ENCODE results near the gene CFAP91.

The CFAP91 gene

GRCh38 chr3:119746423-119746822, 43.6 kb downstream of the CFAP91 start:
- DNase-seq (ENCODE audit: low read depth in 1 of 2, low spot score in 1 of 2) = no peak
- H3K27me3 ChIP-seq (ENCODE audit: insufficient read depth, poor library complexity, severe bottlenecking) = no peaks in the 10 kb centered on the region
- no peak overlapping the region for H3K4me3 ChIP-seq (replicated peaks; ENCODE audit: insufficient read depth, low read length)
- no peak for TF ChIP-seq REST (IDR thresholded peaks at IDR 0.05; ENCODE audit: insufficient replicate concordance, low read depth)
- H3K27ac ChIP-seq (replicated peaks) = no peak overlapping the region

- H3K4me3 ChIP-seq (replicated peaks; ENCODE audit: insufficient read depth, low read length) = no peak overlapping the region
- TF ChIP-seq CTCF (IDR thresholded peaks at IDR 0.05; ENCODE audit: insufficient read depth, low read length) (no peak), SPI1 (IDR thresholded peaks at IDR 0.05; ENCODE audit: borderline replicate concordance, low read depth) (no peak), REST (IDR thresholded peaks at IDR 0.05; ENCODE audit: insufficient replicate concordance, low read depth) (no peak), GABPA (IDR thresholded peaks at IDR 0.05; ENCODE audit: low read depth) (no peak), POLR2AphosphoS5 (IDR thresholded peaks at IDR 0.05; ENCODE audit: low read depth) (no peak)
- no peaks in the 10 kb centered on the region for H3K27me3 ChIP-seq (ENCODE audit: insufficient read depth, poor library complexity, severe bottlenecking)
- DNase-seq (ENCODE audit: low read depth in 1 of 2, low spot score in 1 of 2) = no peak
- H3K27ac ChIP-seq (replicated peaks) = no peak overlapping the region
These were observed 44.5 kb downstream of the CFAP91 start for GRCh38 chr3:119747357-119747756.

GRCh38 chr3:119748991-119749390, 46.2 kb downstream of the CFAP91 start:
- Histone ChIP-seq H3K4me3 (replicated peaks; ENCODE audit: insufficient read depth, low read length) (no peak overlapping the region), H3K27me3 (ENCODE audit: insufficient read depth, poor library complexity, severe bottlenecking) (no peaks in the 10 kb centered on the region), H3K27ac (replicated peaks) (no peak overlapping the region)
- DNase-seq (ENCODE audit: low read depth in 1 of 2, low spot score in 1 of 2) = no peak
- TF ChIP-seq REST (IDR thresholded peaks at IDR 0.05; ENCODE audit: insufficient replicate concordance, low read depth) (no peak), GABPA (IDR thresholded peaks at IDR 0.05; ENCODE audit: low read depth) (no peak), SPI1 (IDR thresholded peaks at IDR 0.05; ENCODE audit: borderline replicate concordance, low read depth) (no peak), CTCF (IDR thresholded peaks at IDR 0.05; ENCODE audit: insufficient read depth, low read length) (no peak), POLR2AphosphoS5 (IDR thresholded peaks at IDR 0.05; ENCODE audit: low read depth) (no peak)

GRCh38 chr3:119751423-119751822, 48.6 kb downstream of the CFAP91 start:
- TF ChIP-seq GABPA (IDR thresholded peaks at IDR 0.05; ENCODE audit: low read depth) = no peak
- no peak for TF ChIP-seq CTCF (IDR thresholded peaks at IDR 0.05; ENCODE audit: insufficient read depth, low read length)
- TF ChIP-seq REST (IDR thresholded peaks at IDR 0.05; ENCODE audit: insufficient replicate concordance, low read depth) = no peak
- no peak for TF ChIP-seq SPI1 (IDR thresholded peaks at IDR 0.05; ENCODE audit: borderline replicate concordance, low read depth)
- no peak for TF ChIP-seq POLR2AphosphoS5 (IDR thresholded peaks at IDR 0.05; ENCODE audit: low read depth)
- no peak overlapping the region for H3K4me3 ChIP-seq (replicated peaks; ENCODE audit: insufficient read depth, low read length)
- no peaks in the 10 kb centered on the region for H3K27me3 ChIP-seq (ENCODE audit: insufficient read depth, poor library complexity, severe bottlenecking)
- no peak for DNase-seq (ENCODE audit: low read depth in 1 of 2, low spot score in 1 of 2)
- H3K27ac ChIP-seq (replicated peaks) = no peak overlapping the region

Measured in HL-60 (cell line).